K562 (cell line): ENCODE data around the gene A4GNT. TPM values are rescaled to one million over a fixed set of nuclear protein-coding genes. Genes with fewer than 3 reads are reported as not detected.

Source experiments
- CCNT2 ChIP-seq: IDR thresholded peaks from 2 replicates; pipeline ENCODE4 v1.6.1; 2011; ENCODE audit warnings: borderline replicate concordance, low read depth, mild to moderate bottlenecking, moderate library complexity, mixed read lengths, low read length; ENCODE audit not compliant: insufficient read length; ENCODE audit errors: extremely low read depth
- RB1 ChIP-seq: fragments of 450-650 bp; IDR thresholded peaks from 2 replicates; pipeline ENCODE4 v1.6.1; 2017; ENCODE audit warnings: low read depth, mild to moderate bottlenecking
- polyA plus RNA-seq, 8 experiments: library from polyadenylated mRNA; depleted of rRNA in 4 of 8; stranded (reverse) in 5 of 8; unstranded in 3 of 8; fragments of >200 nt; fragmentation: Nextera tagmentation in 2 of 8; fragmentation: Illumina TruSeq in 1 of 8; extraction: Ambion mirVana in 2 of 8; extraction: Trizol in 1 of 8; gene quantifications; 2 replicates each; pipeline versions ENCODE4 v1.2.1 to v1.2.3, GENCODE V29; 2011 to 2014; ENCODE audit warnings: inconsistent platforms in 1 of 8, missing spikeins in 1 of 8
- total RNA-seq, 7 experiments: library from RNA; depleted of rRNA in 6 of 7; stranded (reverse); fragments of >200 nt in 6 of 7; fragmentation: Illumina TruSeq in 2 of 7; extraction: Trizol in 2 of 7; gene quantifications; 2 replicates each; pipeline versions ENCODE4 v1.2.1 to v1.2.3, GENCODE V29; 2011 to 2021; ENCODE audit warnings: low replicate concordance in 1 of 7
- TF ChIP-seq, protein P1 (sequence below): IDR thresholded peaks from 3 replicates; pipeline ENCODE4 v1.6.1; 2011; ENCODE audit warnings: borderline replicate concordance, mild to moderate bottlenecking, moderate library complexity; ENCODE audit not compliant: insufficient read length; ENCODE audit errors: extremely low read depth
- TF ChIP-seq, protein P2 (sequence below): fragments of 200-800 bp; sonication (Bioruptor generic); IDR thresholded peaks from 2 replicates; pipeline ENCODE4 v1.6.1; 2017; ENCODE audit warnings: missing genetic modification characterization, missing compliant biosample characterization
- TF ChIP-seq, protein P3 (sequence below): fragments of 250-450 bp; sonication (Bioruptor Pico); IDR thresholded peaks from 2 replicates; pipeline ENCODE4 v1.5.0; 2022; ENCODE audit warnings: mild to moderate bottlenecking

Gene A4GNT
- total and polyA plus RNA-seq, 9 of the 15 experiments (the other 6 are each of a cell fraction or from before 2014, with no cell fraction given) = not detected

DNA sequence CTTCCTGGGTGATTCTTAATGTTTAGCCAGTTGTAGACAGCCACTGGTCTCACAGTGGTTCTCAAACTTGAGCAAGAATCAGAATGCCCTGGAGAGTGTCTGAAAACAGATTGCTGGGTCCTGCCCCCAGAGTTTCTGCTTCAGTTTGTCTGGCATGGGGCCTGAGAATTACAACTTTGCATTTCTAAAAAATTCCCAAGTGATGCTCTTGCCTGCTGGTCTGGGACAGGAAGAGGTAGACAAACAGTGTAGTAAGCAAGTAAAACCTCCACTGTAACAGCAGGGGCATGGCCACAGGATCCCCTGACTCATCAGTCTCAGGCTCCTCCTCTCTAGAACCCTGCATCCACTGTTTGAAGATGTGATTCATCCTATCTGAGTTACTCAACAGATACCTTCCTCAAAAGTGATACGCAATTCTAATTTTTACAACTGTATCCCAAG lies 53.3 kb downstream of the A4GNT start (continued):
- TF ChIP-seq, protein P1, sequence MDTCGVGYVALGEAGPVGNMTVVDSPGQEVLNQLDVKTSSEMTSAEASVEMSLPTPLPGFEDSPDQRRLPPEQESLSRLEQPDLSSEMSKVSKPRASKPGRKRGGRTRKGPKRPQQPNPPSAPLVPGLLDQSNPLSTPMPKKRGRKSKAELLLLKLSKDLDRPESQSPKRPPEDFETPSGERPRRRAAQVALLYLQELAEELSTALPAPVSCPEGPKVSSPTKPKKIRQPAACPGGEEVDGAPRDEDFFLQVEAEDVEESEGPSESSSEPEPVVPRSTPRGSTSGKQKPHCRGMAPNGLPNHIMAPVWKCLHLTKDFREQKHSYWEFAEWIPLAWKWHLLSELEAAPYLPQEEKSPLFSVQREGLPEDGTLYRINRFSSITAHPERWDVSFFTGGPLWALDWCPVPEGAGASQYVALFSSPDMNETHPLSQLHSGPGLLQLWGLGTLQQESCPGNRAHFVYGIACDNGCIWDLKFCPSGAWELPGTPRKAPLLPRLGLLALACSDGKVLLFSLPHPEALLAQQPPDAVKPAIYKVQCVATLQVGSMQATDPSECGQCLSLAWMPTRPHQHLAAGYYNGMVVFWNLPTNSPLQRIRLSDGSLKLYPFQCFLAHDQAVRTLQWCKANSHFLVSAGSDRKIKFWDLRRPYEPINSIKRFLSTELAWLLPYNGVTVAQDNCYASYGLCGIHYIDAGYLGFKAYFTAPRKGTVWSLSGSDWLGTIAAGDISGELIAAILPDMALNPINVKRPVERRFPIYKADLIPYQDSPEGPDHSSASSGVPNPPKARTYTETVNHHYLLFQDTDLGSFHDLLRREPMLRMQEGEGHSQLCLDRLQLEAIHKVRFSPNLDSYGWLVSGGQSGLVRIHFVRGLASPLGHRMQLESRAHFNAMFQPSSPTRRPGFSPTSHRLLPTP = no peak
- TF ChIP-seq RB1 = no peak
- TF ChIP-seq, protein P2, sequence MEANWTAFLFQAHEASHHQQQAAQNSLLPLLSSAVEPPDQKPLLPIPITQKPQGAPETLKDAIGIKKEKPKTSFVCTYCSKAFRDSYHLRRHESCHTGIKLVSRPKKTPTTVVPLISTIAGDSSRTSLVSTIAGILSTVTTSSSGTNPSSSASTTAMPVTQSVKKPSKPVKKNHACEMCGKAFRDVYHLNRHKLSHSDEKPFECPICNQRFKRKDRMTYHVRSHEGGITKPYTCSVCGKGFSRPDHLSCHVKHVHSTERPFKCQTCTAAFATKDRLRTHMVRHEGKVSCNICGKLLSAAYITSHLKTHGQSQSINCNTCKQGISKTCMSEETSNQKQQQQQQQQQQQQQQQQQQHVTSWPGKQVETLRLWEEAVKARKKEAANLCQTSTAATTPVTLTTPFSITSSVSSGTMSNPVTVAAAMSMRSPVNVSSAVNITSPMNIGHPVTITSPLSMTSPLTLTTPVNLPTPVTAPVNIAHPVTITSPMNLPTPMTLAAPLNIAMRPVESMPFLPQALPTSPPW (CRISPR knock-in tag) = no peak
- TF ChIP-seq, protein P3, sequence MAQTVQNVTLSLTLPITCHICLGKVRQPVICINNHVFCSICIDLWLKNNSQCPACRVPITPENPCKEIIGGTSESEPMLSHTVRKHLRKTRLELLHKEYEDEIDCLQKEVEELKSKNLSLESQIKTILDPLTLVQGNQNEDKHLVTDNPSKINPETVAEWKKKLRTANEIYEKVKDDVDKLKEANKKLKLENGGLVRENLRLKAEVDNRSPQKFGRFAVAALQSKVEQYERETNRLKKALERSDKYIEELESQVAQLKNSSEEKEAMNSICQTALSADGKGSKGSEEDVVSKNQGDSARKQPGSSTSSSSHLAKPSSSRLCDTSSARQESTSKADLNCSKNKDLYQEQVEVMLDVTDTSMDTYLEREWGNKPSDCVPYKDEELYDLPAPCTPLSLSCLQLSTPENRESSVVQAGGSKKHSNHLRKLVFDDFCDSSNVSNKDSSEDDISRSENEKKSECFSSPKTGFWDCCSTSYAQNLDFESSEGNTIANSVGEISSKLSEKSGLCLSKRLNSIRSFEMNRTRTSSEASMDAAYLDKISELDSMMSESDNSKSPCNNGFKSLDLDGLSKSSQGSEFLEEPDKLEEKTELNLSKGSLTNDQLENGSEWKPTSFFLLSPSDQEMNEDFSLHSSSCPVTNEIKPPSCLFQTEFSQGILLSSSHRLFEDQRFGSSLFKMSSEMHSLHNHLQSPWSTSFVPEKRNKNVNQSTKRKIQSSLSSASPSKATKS (CRISPR knock-in tag) = no peak
- TF ChIP-seq CCNT2 = no peak
